ENCODE measurements around the gene ADAMTS13.

Gene ADAMTS13

GRCh38 chr9:133499892-133500270 is 77.7 kb downstream of the ADAMTS13 start:
- DNase-seq (ENCODE audit: extremely low read depth, low read depth) = no peak
- TF ChIP-seq CTCF (IDR thresholded peaks at IDR 0.05; ENCODE audit: low read depth, low read length) = no peak

DNA sequence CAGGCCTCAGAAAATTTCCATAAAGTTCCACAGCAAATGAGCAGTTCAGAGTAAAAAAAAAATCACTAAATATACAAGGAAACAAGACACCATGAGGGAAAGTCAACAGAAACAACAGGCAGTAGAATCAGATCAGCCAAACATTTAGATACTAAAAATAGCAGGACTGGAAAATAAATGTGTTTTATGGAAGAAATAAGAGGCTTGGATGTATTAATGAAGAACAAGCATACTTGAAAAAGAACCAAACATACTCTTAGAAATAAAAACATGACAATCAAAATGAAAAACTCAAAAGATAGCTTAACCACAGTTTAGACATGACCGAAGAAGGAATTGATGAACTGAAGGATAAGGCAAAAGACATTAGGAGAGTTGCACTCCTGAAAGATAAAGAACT is 79.9 kb downstream of the ADAMTS13 start:
- no peak for DNase-seq (ENCODE audit: extremely low read depth, low read depth)
- no peak for TF ChIP-seq CTCF (IDR thresholded peaks at IDR 0.05; ENCODE audit: low read depth, low read length)

DNA sequence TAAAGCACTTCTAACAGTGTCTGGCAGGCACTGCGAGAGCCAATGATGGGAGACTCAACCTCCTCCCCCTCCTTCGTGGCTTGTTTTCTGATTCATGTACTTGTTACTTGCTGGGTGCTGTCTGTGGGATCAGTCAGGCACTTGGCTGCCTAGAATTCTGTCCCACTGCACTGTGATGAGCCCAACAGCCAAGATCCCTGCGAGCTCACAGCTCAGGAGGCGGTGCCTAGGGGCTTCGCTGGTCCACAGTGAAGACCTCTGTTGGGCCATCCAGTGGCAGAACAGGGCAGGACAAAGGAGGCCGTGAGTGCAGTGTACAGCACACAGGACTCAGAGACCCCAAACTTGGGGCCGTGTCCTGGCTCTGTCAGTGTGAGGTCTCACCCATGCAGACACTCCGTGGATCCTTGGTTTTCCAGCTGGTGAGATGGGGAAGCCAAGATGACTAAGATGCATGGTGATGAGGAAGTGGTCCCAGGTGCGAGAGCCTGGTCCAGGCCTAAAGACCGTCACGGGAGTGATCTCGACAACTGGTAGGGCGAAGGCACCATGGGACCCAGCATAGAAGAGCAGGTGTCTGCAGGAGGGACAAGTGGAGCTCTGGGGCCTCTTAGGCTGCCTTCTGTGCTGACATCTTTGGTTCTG is 83.1 kb downstream of the ADAMTS13 start:
- TF ChIP-seq CTCF (IDR thresholded peaks at IDR 0.05; ENCODE audit: low read depth, low read length) = no peak
- no peak for DNase-seq (ENCODE audit: extremely low read depth, low read depth)

DNA sequence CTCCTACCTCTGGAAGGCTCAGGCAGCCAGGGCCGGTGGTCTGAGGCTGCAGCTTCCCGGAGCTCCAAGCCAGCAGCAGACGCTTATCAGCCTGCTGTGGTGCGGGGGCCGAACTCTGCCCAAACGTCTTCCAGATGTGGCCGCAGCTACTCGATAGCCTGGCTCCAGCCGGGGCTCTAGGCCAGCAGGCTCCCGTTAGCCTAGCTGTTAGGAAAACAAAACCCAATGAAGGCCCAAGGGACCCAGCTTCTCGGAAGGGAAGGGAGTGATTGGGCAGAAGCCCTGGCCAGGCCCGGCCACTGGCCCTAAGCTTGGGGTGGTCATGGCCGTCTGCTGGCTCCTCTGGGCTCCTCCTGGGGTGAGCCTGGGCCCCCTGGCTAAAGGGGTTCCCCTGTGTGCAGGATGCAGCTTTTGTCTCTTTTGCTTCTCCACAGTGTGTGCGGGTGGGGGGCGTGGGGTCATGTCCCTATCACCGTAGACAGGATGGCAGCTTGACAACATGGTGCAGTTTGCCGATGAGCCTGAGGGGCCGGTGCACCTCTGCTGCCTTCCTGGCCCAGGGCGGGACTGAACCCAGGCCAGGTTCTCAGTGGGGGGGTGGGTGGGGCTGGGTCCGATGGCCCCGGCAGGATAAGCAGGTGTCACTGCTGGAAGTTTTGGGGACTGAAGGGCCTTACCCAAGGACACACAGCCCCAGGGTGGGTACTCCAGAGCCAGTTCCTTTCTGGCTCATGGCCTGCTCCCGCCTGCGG is 83.9 kb downstream of the ADAMTS13 start:
- no peak for TF ChIP-seq CTCF (IDR thresholded peaks at IDR 0.05; ENCODE audit: low read depth, low read length)
- DNase-seq (ENCODE audit: extremely low read depth, low read depth) = peak; percentile 71

DNA sequence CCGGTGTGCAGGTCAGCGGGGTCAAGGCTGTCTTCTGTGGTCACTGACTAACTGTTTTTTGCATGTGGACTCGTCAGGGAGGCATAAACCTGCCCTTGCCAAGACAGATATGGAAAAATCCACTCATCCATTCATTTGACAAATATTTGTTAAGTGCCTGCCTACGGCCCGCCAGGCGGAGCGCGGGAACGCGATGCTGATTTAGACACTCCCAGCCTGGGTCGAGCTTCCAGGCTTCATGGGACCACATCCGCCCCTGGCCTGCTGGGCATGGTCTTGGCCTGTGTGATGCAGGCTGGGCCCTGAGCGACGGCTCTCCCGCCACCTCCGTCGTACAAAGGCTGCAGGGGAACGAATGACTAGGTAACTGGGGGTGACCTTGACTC is 84.5 kb downstream of the ADAMTS13 start:
- DNase-seq (ENCODE audit: extremely low read depth, low read depth) = peak; percentile 67
- TF ChIP-seq CTCF (IDR thresholded peaks at IDR 0.05; ENCODE audit: low read depth, low read length) = peak; percentile 29

- no peak for DNase-seq (ENCODE audit: extremely low read depth, low read depth)
- TF ChIP-seq CTCF (IDR thresholded peaks at IDR 0.05; ENCODE audit: low read depth, low read length) = no peak
Observed at GRCh38 chr9:133507246-133507965, 85.2 kb downstream of the ADAMTS13 start.

DNA sequence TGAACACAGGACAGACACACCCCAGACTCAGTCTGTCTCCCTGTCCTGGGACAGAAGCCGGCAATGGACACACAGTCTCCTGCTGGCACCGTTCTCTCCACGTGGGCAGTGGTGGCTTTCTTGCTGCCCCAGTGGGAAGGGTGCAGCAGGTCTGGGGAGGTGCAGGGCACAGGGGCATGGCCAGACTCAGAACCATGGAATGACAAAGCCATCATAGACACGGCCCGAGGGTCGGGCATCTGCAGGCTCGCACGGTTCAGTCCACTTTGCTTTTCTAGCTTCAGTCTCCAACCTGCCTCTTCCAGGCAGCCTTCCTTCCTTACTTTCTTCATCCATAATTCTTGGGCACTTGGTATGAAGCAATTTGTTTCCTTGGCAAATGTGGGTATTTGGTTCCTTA is 85.9 kb downstream of the ADAMTS13 start:
- TF ChIP-seq CTCF (IDR thresholded peaks at IDR 0.05; ENCODE audit: low read depth, low read length) = no peak
- DNase-seq (ENCODE audit: extremely low read depth, low read depth) = no peak
